ENCODE data around the gene MYL6.

- no peak for TF ChIP-seq CTCF (IDR thresholded peaks at IDR 0.05)
- TF ChIP-seq EZH2 (IDR thresholded peaks at IDR 0.05) = no peak
- TF ChIP-seq EZH2phosphoT487 (IDR thresholded peaks at IDR 0.05) = no peak
These were observed 14.3 kb upstream of the MYL6 start for GRCh38 chr12:56143870-56144269.

All from neural progenitor cell (in vitro differentiated cells).